H9 (cell line): ENCODE results near the gene CTDNEP1. TPM values are rescaled to one million over a fixed set of nuclear protein-coding genes. Genes with fewer than 3 reads are reported as not detected.
"Not testable (repeated sequence)": the region's sequence is repeated elsewhere in the genome, so short reads cannot be mapped to it uniquely, and the experiment has no call there.

Experiments used
- DNase-seq: peaks from one replicate; pipeline ENCODE4 v3.0.0-alpha.2; 2017
- H2AFZ ChIP-seq: one replicate; pipeline ENCODE4 v1.6.1; 2013; ENCODE audit warnings: mild to moderate bottlenecking, low read length, control low read depth, moderate library complexity
- H2AK5ac ChIP-seq: 2 replicates; pipeline ENCODE4 v1.6.1; 2013; ENCODE audit warnings: low read length, control low read depth, mixed read lengths; ENCODE audit not compliant: insufficient read length
- H2BK120ac ChIP-seq: one replicate; pipeline ENCODE4 v1.6.1; 2013; ENCODE audit warnings: low read depth, mild to moderate bottlenecking, low read length, control low read depth, inconsistent platforms; ENCODE audit not compliant: poor library complexity, severe bottlenecking
- H2BK12ac ChIP-seq: 2 replicates; pipeline ENCODE4 v1.6.1; 2013; ENCODE audit warnings: low read length, control low read depth, mixed read lengths, low read depth; ENCODE audit not compliant: insufficient read length
- H2BK15ac ChIP-seq: 2 replicates; pipeline ENCODE4 v1.6.1; 2013; ENCODE audit warnings: low read depth, low read length, control low read depth
- H2BK20ac ChIP-seq: one replicate; pipeline ENCODE4 v1.6.1; 2013; ENCODE audit warnings: low read depth, mild to moderate bottlenecking, low read length, control low read depth, inconsistent platforms; ENCODE audit not compliant: poor library complexity, severe bottlenecking
- H2BK5ac ChIP-seq: 2 replicates; pipeline ENCODE4 v1.6.1; 2013; ENCODE audit warnings: low read length, control low read depth, mixed read lengths; ENCODE audit not compliant: insufficient read length
- H3K14ac ChIP-seq: 2 replicates; pipeline ENCODE4 v1.6.1; 2013; ENCODE audit warnings: low read length, control low read depth; ENCODE audit not compliant: insufficient read depth
- H3K18ac ChIP-seq: 2 replicates; pipeline ENCODE4 v1.6.1; 2013; ENCODE audit warnings: low read depth, mild to moderate bottlenecking, mixed read lengths, low read length, control low read depth; ENCODE audit not compliant: insufficient read length
- H3K23ac ChIP-seq: 2 replicates; pipeline ENCODE4 v1.6.1; 2013; ENCODE audit warnings: low read length, control low read depth, mixed read lengths, low read depth; ENCODE audit not compliant: insufficient read length
- H3K23me2 ChIP-seq: 2 replicates; pipeline ENCODE4 v1.6.1; 2013; ENCODE audit warnings: low read depth, mild to moderate bottlenecking, mixed read lengths, low read length, control low read depth; ENCODE audit not compliant: insufficient read length, poor library complexity, severe bottlenecking
- H3K27ac ChIP-seq: 2 replicates; pipeline ENCODE4 v1.5.1; 2013; ENCODE audit warnings: low read length, control low read depth, mixed read lengths, low read depth; ENCODE audit not compliant: insufficient read length
- H3K27me3 ChIP-seq: 2 replicates; pipeline ENCODE4 v1.6.1; 2013; ENCODE audit warnings: low read length, control low read depth, inconsistent platforms; ENCODE audit not compliant: insufficient read depth
- H3K4ac ChIP-seq: 2 replicates; pipeline ENCODE4 v1.6.1; 2013; ENCODE audit warnings: low read depth, mild to moderate bottlenecking, control low read depth, inconsistent platforms, low read length, moderate library complexity
- H3K4me1 ChIP-seq: 2 replicates; pipeline ENCODE4 v1.6.1; 2013; ENCODE audit warnings: low read length, control low read depth, inconsistent platforms; ENCODE audit not compliant: insufficient read depth
- H3K4me2 ChIP-seq: 2 replicates; pipeline ENCODE4 v1.6.1; 2013; ENCODE audit warnings: low read length, control low read depth, mixed read lengths; ENCODE audit not compliant: insufficient read length, insufficient read depth
- H3K56ac ChIP-seq: 2 replicates; pipeline ENCODE4 v1.6.1; 2013; ENCODE audit warnings: low read depth, mild to moderate bottlenecking, mixed read lengths, low read length, control low read depth; ENCODE audit not compliant: insufficient read length
- H3K79me1 ChIP-seq: 2 replicates; pipeline ENCODE4 v1.6.1; 2013; ENCODE audit warnings: low read depth, mild to moderate bottlenecking, moderate library complexity, low read length, control low read depth, inconsistent platforms; ENCODE audit not compliant: insufficient read depth, poor library complexity, severe bottlenecking
- H3K79me2 ChIP-seq: 2 replicates; pipeline ENCODE4 v1.6.1; 2013; ENCODE audit warnings: low read length, control low read depth, inconsistent platforms; ENCODE audit not compliant: insufficient read depth
- H3K9ac ChIP-seq: 2 replicates; pipeline ENCODE4 v1.6.1; 2013; ENCODE audit warnings: low read length, control low read depth, mixed read lengths; ENCODE audit not compliant: insufficient read length; ENCODE audit errors: extremely low read depth
- H3K9me3 ChIP-seq: one replicate; pipeline ENCODE4 v1.6.1; 2013; ENCODE audit warnings: low read depth, low read length, inconsistent platforms; ENCODE audit not compliant: control insufficient read depth
- H3T11ph ChIP-seq: one replicate; pipeline ENCODE4 v1.6.1; 2013; ENCODE audit warnings: mild to moderate bottlenecking, low read length, control low read depth, inconsistent platforms
- H4K20me1 ChIP-seq: one replicate; pipeline ENCODE4 v1.6.1; 2013; ENCODE audit not compliant: control insufficient read depth, insufficient read length, insufficient read depth
- H4K5ac ChIP-seq: 2 replicates; pipeline ENCODE4 v1.6.1; 2013; ENCODE audit warnings: low read depth, mild to moderate bottlenecking, mixed read lengths, low read length, control low read depth; ENCODE audit not compliant: insufficient read length
- H4K8ac ChIP-seq: replicated peaks from 2 replicates; pipeline ENCODE4 v1.6.1; 2013; ENCODE audit warnings: low read length, control low read depth, mixed read lengths, low read depth; ENCODE audit not compliant: insufficient read length
- H4K91ac ChIP-seq: 2 replicates; pipeline ENCODE4 v1.6.1; 2013; ENCODE audit warnings: low read depth, mild to moderate bottlenecking, moderate library complexity, mixed read lengths, low read length, control low read depth; ENCODE audit not compliant: insufficient read length
- H3K27ac Mint-ChIP-seq, 3 experiments: 2 replicates in 2 of 3; 3 replicates in 1 of 3; pipeline ENCODE4 v1.8.0; 2020 to 2021; ENCODE audit warnings: mixed read lengths in 3 of 3, mild to moderate bottlenecking in 1 of 3, moderate library complexity in 1 of 3
- H3K27me3 Mint-ChIP-seq: 2 replicates; pipeline ENCODE4 v1.8.0; 2021; ENCODE audit warnings: low read depth, mild to moderate bottlenecking, moderate library complexity, mixed read lengths
- H3K36me3 Mint-ChIP-seq, 3 experiments: 2 replicates in 2 of 3; 3 replicates in 1 of 3; pipeline ENCODE4 v1.8.0; 2020 to 2021; ENCODE audit warnings: low read depth in 3 of 3, mixed read lengths in 3 of 3; ENCODE audit not compliant: insufficient read depth in 1 of 3
- H3K4me1 Mint-ChIP-seq, 2 experiments: 2 replicates each; pipeline ENCODE4 v1.8.0; 2020; ENCODE audit warnings: mixed read lengths in 2 of 2
- H3K4me3 Mint-ChIP-seq, 2 experiments: 2 replicates in 1 of 2; 3 replicates in 1 of 2; pipeline ENCODE4 v1.8.0; 2020 to 2021; ENCODE audit warnings: mild to moderate bottlenecking in 2 of 2, mixed read lengths in 2 of 2, moderate library complexity in 1 of 2
- H3K9me3 Mint-ChIP-seq, 2 experiments: 2 replicates in 1 of 2; 3 replicates in 1 of 2; pipeline ENCODE4 v1.8.0; 2020; ENCODE audit warnings: mild to moderate bottlenecking in 2 of 2, mixed read lengths in 2 of 2, moderate library complexity in 1 of 2
- WGBS: extraction: QIAGEN DNeasy Blood & Tissue Kit; methylation state at CpG from one replicate; pipeline ENCODE4 v1.1.7; 2013; ENCODE audit warnings: missing lambda C conversion rate, low lambda C conversion rate, mixed read lengths; ENCODE audit not compliant: insufficient read length; ENCODE audit errors: extremely low coverage; 5-methylcytosine and 5-hydroxymethylcytosine counted together
- total RNA-seq: library from RNA; stranded (reverse); gene quantifications from 2 replicates; pipeline ENCODE4 v1.2.1, GENCODE V29; 2021
- TF ChIP-seq, protein P1 (sequence below): fragments of 200-600 bp; sonication (generic); conservative IDR thresholded peaks from 3 replicates; pipeline ENCODE4 v1.8.0; 2021; ENCODE audit warnings: antibody characterized with exemption, mild to moderate bottlenecking

Gene CTDNEP1
- total RNA-seq, 1 experiment from 2014 or later, result 134 TPM

DNA sequence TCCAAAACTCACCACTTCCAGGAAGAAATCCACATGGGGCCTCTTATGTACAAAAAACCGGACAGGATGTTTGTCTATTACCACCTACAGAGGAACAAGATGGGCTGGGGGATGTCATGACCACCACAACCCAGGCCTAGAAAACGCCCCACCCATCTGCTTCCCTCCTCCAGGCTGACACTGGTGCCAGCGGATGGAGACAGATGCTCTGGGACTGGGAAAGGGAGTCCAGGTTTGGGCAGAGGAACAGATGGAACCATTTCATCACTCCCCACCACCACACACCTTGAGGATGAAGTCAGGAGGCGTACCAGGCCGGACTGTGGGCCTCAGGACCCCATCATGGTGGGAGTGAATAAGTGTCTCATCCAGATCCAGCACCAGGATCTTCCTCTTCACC lies 4.8 kb downstream of the CTDNEP1 start:
- Histone ChIP-seq H4K91ac (no peak overlapping the region), H4K8ac (no peak overlapping the region), H3K4ac (no peak overlapping the region), H3K18ac (no peak overlapping the region), H3K14ac (no peak overlapping the region), H3K79me2 (peaks cover 23% of the 10 kb centered on the region; the same call in 1 of the 2 replicates), H3K4me1 (no peaks in the 10 kb centered on the region; the same call in 1 of the 2 replicates), H2AK5ac (no peak overlapping the region), H4K20me1 (no peaks in the 10 kb centered on the region), H2BK5ac (no peak overlapping the region), H3K27me3 (no peaks in the 10 kb centered on the region), H3K79me1 (peaks cover 13% of the 10 kb centered on the region), H3K9me3 (no peaks in the 10 kb centered on the region), H3K23me2 (peaks cover 8% of the 10 kb centered on the region), H4K5ac (no peak overlapping the region), H3K23ac (no peak overlapping the region), H2BK12ac (no peak overlapping the region), H2AFZ (no peak overlapping the region), H3T11ph (no peak overlapping the region), H3K4me2 (no peak overlapping the region), H3K9ac (no peak overlapping the region), H2BK120ac (no peak overlapping the region), H3K56ac (no peak overlapping the region), H3K27ac (no peak overlapping the region), H2BK15ac (no peak overlapping the region), H2BK20ac (no peak overlapping the region)
- no peaks in the 10 kb centered on the region; the same call in 1 of the 2 replicates for H3K27me3 Mint-ChIP-seq
- no peaks in the 10 kb centered on the region; a peak in 1 of 5 replicates for H3K9me3 Mint-ChIP-seq
- peak overlapping the region in 2 of 3 experiments; percentile 29 to 32; a peak in 2 of 7 replicates for H3K27ac Mint-ChIP-seq
- peaks cover 23 to 35% (median 34%) of the 10 kb centered on the region in 3 experiments for H3K36me3 Mint-ChIP-seq
- peak overlapping the region in 1 of 2 experiments; percentile 47; a peak in 1 of 5 replicates for H3K4me3 Mint-ChIP-seq
- TF ChIP-seq, protein P1, sequence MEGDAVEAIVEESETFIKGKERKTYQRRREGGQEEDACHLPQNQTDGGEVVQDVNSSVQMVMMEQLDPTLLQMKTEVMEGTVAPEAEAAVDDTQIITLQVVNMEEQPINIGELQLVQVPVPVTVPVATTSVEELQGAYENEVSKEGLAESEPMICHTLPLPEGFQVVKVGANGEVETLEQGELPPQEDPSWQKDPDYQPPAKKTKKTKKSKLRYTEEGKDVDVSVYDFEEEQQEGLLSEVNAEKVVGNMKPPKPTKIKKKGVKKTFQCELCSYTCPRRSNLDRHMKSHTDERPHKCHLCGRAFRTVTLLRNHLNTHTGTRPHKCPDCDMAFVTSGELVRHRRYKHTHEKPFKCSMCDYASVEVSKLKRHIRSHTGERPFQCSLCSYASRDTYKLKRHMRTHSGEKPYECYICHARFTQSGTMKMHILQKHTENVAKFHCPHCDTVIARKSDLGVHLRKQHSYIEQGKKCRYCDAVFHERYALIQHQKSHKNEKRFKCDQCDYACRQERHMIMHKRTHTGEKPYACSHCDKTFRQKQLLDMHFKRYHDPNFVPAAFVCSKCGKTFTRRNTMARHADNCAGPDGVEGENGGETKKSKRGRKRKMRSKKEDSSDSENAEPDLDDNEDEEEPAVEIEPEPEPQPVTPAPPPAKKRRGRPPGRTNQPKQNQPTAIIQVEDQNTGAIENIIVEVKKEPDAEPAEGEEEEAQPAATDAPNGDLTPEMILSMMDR, result no peak
- WGBS, result no CpG with 5 or more reads among the region's 5 CpGs
- DNase-seq, result no peak
- H3K4me1 Mint-ChIP-seq, result peaks cover 29 to 35% of the 10 kb centered on the region in 2 experiments

DNA sequence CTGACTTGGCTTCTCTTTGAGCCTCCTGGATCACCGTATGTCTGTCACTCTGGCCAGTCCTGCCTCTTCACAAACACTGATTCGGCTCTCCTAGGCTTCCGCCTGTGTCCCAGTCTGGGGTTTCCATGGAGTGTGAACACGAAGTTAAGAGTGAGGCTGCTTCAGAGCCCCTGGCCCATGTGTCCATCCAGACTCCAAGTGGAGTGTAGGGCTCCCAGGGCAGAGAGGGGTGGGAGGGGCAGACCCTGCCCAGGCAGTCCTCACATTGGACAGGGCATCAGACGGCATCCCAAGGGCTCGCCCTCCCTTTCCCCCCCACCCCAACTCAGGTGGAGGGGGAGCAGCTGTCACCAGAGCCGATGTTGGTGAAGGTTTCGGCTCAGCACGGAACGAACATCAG lies 7.7 kb downstream of the CTDNEP1 start:
- not testable (repeated sequence) for H2BK12ac ChIP-seq, H2BK15ac ChIP-seq, H4K91ac ChIP-seq, H3K14ac ChIP-seq, H3T11ph ChIP-seq, H3K4me2 ChIP-seq, H3K79me1 ChIP-seq, H3K27me3 ChIP-seq, H3K79me2 ChIP-seq, H2AK5ac ChIP-seq, H2BK5ac ChIP-seq, H3K18ac ChIP-seq, H2BK120ac ChIP-seq, H3K27me3 Mint-ChIP-seq, H4K8ac ChIP-seq, H3K23ac ChIP-seq, H3K23me2 ChIP-seq, H3K56ac ChIP-seq, H3K9me3 ChIP-seq, H3K4ac ChIP-seq, DNase-seq, H3K9ac ChIP-seq, H2AFZ ChIP-seq, H3K9me3 Mint-ChIP-seq, H4K5ac ChIP-seq, H4K20me1 ChIP-seq, H3K27ac ChIP-seq, H2BK20ac ChIP-seq, H3K4me1 ChIP-seq
- peaks cover 27 to 49% (median 47%) of the 10 kb centered on the region in 3 experiments for H3K36me3 Mint-ChIP-seq
- H3K4me1 Mint-ChIP-seq, result peaks cover 36 to 37% of the 10 kb centered on the region in 2 experiments
- WGBS, result no CpG with 5 or more reads among the region's 10 CpGs
- H3K4me3 Mint-ChIP-seq, result peak overlapping the region; percentile 95 to 97; a peak in 3 of 5 replicates
- peak overlapping the region in 1 of 3 experiments; percentile 88; a peak in 2 of 7 replicates for H3K27ac Mint-ChIP-seq
